H9 (cell line): ENCODE results near the gene SH2B2. TPM values are rescaled to one million over a fixed set of nuclear protein-coding genes. Genes with fewer than 3 reads are reported as not detected.

Experiments used
- DNase-seq: peaks from one replicate; pipeline ENCODE4 v3.0.0-alpha.2; 2017
- H2AFZ ChIP-seq: one replicate; pipeline ENCODE4 v1.6.1; 2013; ENCODE audit warnings: mild to moderate bottlenecking, low read length, control low read depth, moderate library complexity
- H2AK5ac ChIP-seq: 2 replicates; pipeline ENCODE4 v1.6.1; 2013; ENCODE audit warnings: low read length, control low read depth, mixed read lengths; ENCODE audit not compliant: insufficient read length
- H2BK120ac ChIP-seq: one replicate; pipeline ENCODE4 v1.6.1; 2013; ENCODE audit warnings: low read depth, mild to moderate bottlenecking, low read length, control low read depth, inconsistent platforms; ENCODE audit not compliant: poor library complexity, severe bottlenecking
- H2BK12ac ChIP-seq: 2 replicates; pipeline ENCODE4 v1.6.1; 2013; ENCODE audit warnings: low read length, control low read depth, mixed read lengths, low read depth; ENCODE audit not compliant: insufficient read length
- H2BK15ac ChIP-seq: 2 replicates; pipeline ENCODE4 v1.6.1; 2013; ENCODE audit warnings: low read depth, low read length, control low read depth
- H2BK20ac ChIP-seq: one replicate; pipeline ENCODE4 v1.6.1; 2013; ENCODE audit warnings: low read depth, mild to moderate bottlenecking, low read length, control low read depth, inconsistent platforms; ENCODE audit not compliant: poor library complexity, severe bottlenecking
- H2BK5ac ChIP-seq: 2 replicates; pipeline ENCODE4 v1.6.1; 2013; ENCODE audit warnings: low read length, control low read depth, mixed read lengths; ENCODE audit not compliant: insufficient read length
- H3K14ac ChIP-seq: 2 replicates; pipeline ENCODE4 v1.6.1; 2013; ENCODE audit warnings: low read length, control low read depth; ENCODE audit not compliant: insufficient read depth
- H3K18ac ChIP-seq: 2 replicates; pipeline ENCODE4 v1.6.1; 2013; ENCODE audit warnings: low read depth, mild to moderate bottlenecking, mixed read lengths, low read length, control low read depth; ENCODE audit not compliant: insufficient read length
- H3K23ac ChIP-seq: 2 replicates; pipeline ENCODE4 v1.6.1; 2013; ENCODE audit warnings: low read length, control low read depth, mixed read lengths, low read depth; ENCODE audit not compliant: insufficient read length
- H3K23me2 ChIP-seq: 2 replicates; pipeline ENCODE4 v1.6.1; 2013; ENCODE audit warnings: low read depth, mild to moderate bottlenecking, mixed read lengths, low read length, control low read depth; ENCODE audit not compliant: insufficient read length, poor library complexity, severe bottlenecking
- H3K27ac ChIP-seq: 2 replicates; pipeline ENCODE4 v1.5.1; 2013; ENCODE audit warnings: low read length, control low read depth, mixed read lengths, low read depth; ENCODE audit not compliant: insufficient read length
- H3K27me3 ChIP-seq: 2 replicates; pipeline ENCODE4 v1.6.1; 2013; ENCODE audit warnings: low read length, control low read depth, inconsistent platforms; ENCODE audit not compliant: insufficient read depth
- H3K4ac ChIP-seq: 2 replicates; pipeline ENCODE4 v1.6.1; 2013; ENCODE audit warnings: low read depth, mild to moderate bottlenecking, control low read depth, inconsistent platforms, low read length, moderate library complexity
- H3K4me1 ChIP-seq: 2 replicates; pipeline ENCODE4 v1.6.1; 2013; ENCODE audit warnings: low read length, control low read depth, inconsistent platforms; ENCODE audit not compliant: insufficient read depth
- H3K4me2 ChIP-seq: 2 replicates; pipeline ENCODE4 v1.6.1; 2013; ENCODE audit warnings: low read length, control low read depth, mixed read lengths; ENCODE audit not compliant: insufficient read length, insufficient read depth
- H3K56ac ChIP-seq: 2 replicates; pipeline ENCODE4 v1.6.1; 2013; ENCODE audit warnings: low read depth, mild to moderate bottlenecking, mixed read lengths, low read length, control low read depth; ENCODE audit not compliant: insufficient read length
- H3K79me1 ChIP-seq: 2 replicates; pipeline ENCODE4 v1.6.1; 2013; ENCODE audit warnings: low read depth, mild to moderate bottlenecking, moderate library complexity, low read length, control low read depth, inconsistent platforms; ENCODE audit not compliant: insufficient read depth, poor library complexity, severe bottlenecking
- H3K79me2 ChIP-seq: 2 replicates; pipeline ENCODE4 v1.6.1; 2013; ENCODE audit warnings: low read length, control low read depth, inconsistent platforms; ENCODE audit not compliant: insufficient read depth
- H3K9ac ChIP-seq: 2 replicates; pipeline ENCODE4 v1.6.1; 2013; ENCODE audit warnings: low read length, control low read depth, mixed read lengths; ENCODE audit not compliant: insufficient read length; ENCODE audit errors: extremely low read depth
- H3K9me3 ChIP-seq: one replicate; pipeline ENCODE4 v1.6.1; 2013; ENCODE audit warnings: low read depth, low read length, inconsistent platforms; ENCODE audit not compliant: control insufficient read depth
- H3T11ph ChIP-seq: one replicate; pipeline ENCODE4 v1.6.1; 2013; ENCODE audit warnings: mild to moderate bottlenecking, low read length, control low read depth, inconsistent platforms
- H4K20me1 ChIP-seq: one replicate; pipeline ENCODE4 v1.6.1; 2013; ENCODE audit not compliant: control insufficient read depth, insufficient read length, insufficient read depth
- H4K5ac ChIP-seq: 2 replicates; pipeline ENCODE4 v1.6.1; 2013; ENCODE audit warnings: low read depth, mild to moderate bottlenecking, mixed read lengths, low read length, control low read depth; ENCODE audit not compliant: insufficient read length
- H4K8ac ChIP-seq: replicated peaks from 2 replicates; pipeline ENCODE4 v1.6.1; 2013; ENCODE audit warnings: low read length, control low read depth, mixed read lengths, low read depth; ENCODE audit not compliant: insufficient read length
- H4K91ac ChIP-seq: 2 replicates; pipeline ENCODE4 v1.6.1; 2013; ENCODE audit warnings: low read depth, mild to moderate bottlenecking, moderate library complexity, mixed read lengths, low read length, control low read depth; ENCODE audit not compliant: insufficient read length
- H3K27ac Mint-ChIP-seq, 3 experiments: 2 replicates in 2 of 3; 3 replicates in 1 of 3; pipeline ENCODE4 v1.8.0; 2020 to 2021; ENCODE audit warnings: mixed read lengths in 3 of 3, mild to moderate bottlenecking in 1 of 3, moderate library complexity in 1 of 3
- H3K27me3 Mint-ChIP-seq: 2 replicates; pipeline ENCODE4 v1.8.0; 2021; ENCODE audit warnings: low read depth, mild to moderate bottlenecking, moderate library complexity, mixed read lengths
- H3K36me3 Mint-ChIP-seq, 3 experiments: 2 replicates in 2 of 3; 3 replicates in 1 of 3; pipeline ENCODE4 v1.8.0; 2020 to 2021; ENCODE audit warnings: low read depth in 3 of 3, mixed read lengths in 3 of 3; ENCODE audit not compliant: insufficient read depth in 1 of 3
- H3K4me1 Mint-ChIP-seq, 2 experiments: 2 replicates each; pipeline ENCODE4 v1.8.0; 2020; ENCODE audit warnings: mixed read lengths in 2 of 2
- H3K4me3 Mint-ChIP-seq, 2 experiments: 2 replicates in 1 of 2; 3 replicates in 1 of 2; pipeline ENCODE4 v1.8.0; 2020 to 2021; ENCODE audit warnings: mild to moderate bottlenecking in 2 of 2, mixed read lengths in 2 of 2, moderate library complexity in 1 of 2
- H3K9me3 Mint-ChIP-seq, 2 experiments: 2 replicates in 1 of 2; 3 replicates in 1 of 2; pipeline ENCODE4 v1.8.0; 2020; ENCODE audit warnings: mild to moderate bottlenecking in 2 of 2, mixed read lengths in 2 of 2, moderate library complexity in 1 of 2
- CTCF ChIP-seq: fragments of 200-600 bp; sonication (generic); conservative IDR thresholded peaks from 3 replicates; pipeline ENCODE4 v1.8.0; 2021; ENCODE audit warnings: antibody characterized with exemption, mild to moderate bottlenecking
- WGBS: extraction: QIAGEN DNeasy Blood & Tissue Kit; methylation state at CpG from one replicate; pipeline ENCODE4 v1.1.7; 2013; ENCODE audit warnings: missing lambda C conversion rate, low lambda C conversion rate, mixed read lengths; ENCODE audit not compliant: insufficient read length; ENCODE audit errors: extremely low coverage; 5-methylcytosine and 5-hydroxymethylcytosine counted together
- total RNA-seq: library from RNA; stranded (reverse); gene quantifications from 2 replicates; pipeline ENCODE4 v1.2.1, GENCODE V29; 2021

SH2B2 gene
- total RNA-seq, 1 experiment from 2014 or later = 10.4 TPM

- no peak overlapping the region for H4K8ac ChIP-seq
- no peak overlapping the region for H3K23ac ChIP-seq
- no CpG with 5 or more reads among the region's 9 CpGs for WGBS
- H3K79me2 ChIP-seq = no peaks in the 10 kb centered on the region
- H3K4me2 ChIP-seq = no peak overlapping the region
- DNase-seq = no peak
- H3K9ac ChIP-seq = no peak overlapping the region
- no peak overlapping the region for H2BK120ac ChIP-seq
- no peaks in the 10 kb centered on the region for H3K4me1 ChIP-seq
- no peaks in the 10 kb centered on the region for H3K79me1 ChIP-seq
- H4K20me1 ChIP-seq = no peaks in the 10 kb centered on the region
- no peak overlapping the region for H3K4ac ChIP-seq
- H4K5ac ChIP-seq = no peak overlapping the region
- no peak overlapping the region for H3K14ac ChIP-seq
- no peak overlapping the region for H2BK15ac ChIP-seq
- no peak overlapping the region for H2AFZ ChIP-seq
- Mint-ChIP-seq H3K27me3 (peaks cover 1% of the 10 kb centered on the region; the same call in 1 of the 2 replicates), H3K9me3 (no peaks in the 10 kb centered on the region), H3K27ac (0 out of 7 replicates have a peak overlapping the region, but pooled peaks of 1 of the 3 experiments have one; percentile 34), H3K36me3 (no peaks in the 10 kb centered on the region), H3K4me3 (no peak overlapping the region), H3K4me1 (peaks cover 0 to 8% of the 10 kb centered on the region in 2 experiments; a peak in 1 of 4 replicates)
- no peaks in the 10 kb centered on the region for H3K27me3 ChIP-seq
- H2AK5ac ChIP-seq = no peak overlapping the region
- H3K9me3 ChIP-seq = no peaks in the 10 kb centered on the region
- H2BK12ac ChIP-seq = no peak overlapping the region
- no peak overlapping the region for H2BK5ac ChIP-seq
- no peak overlapping the region for H3K18ac ChIP-seq
- no peak overlapping the region for H3T11ph ChIP-seq
- H4K91ac ChIP-seq = no peak overlapping the region
- H3K27ac ChIP-seq = no peak overlapping the region
- H3K23me2 ChIP-seq = no peaks in the 10 kb centered on the region
- TF ChIP-seq CTCF = no peak
- H2BK20ac ChIP-seq = no peak overlapping the region
- no peak overlapping the region for H3K56ac ChIP-seq
Observed at GRCh38 chr7:102260856-102261255, 25.8 kb upstream of the SH2B2 start.
